Prostate gland (tissue), 2 donors: Measurements from ENCODE around the gene CEACAM3.

Experiments
- CTCF ChIP-seq, 4 experiments: fragments of 200-600 bp in 2 of 4; fragments of 450-650 bp in 2 of 4; sonication (generic) in 2 of 4; IDR thresholded peaks; 1 replicate in 3 of 4; 2 replicates in 1 of 4; pipeline ENCODE4 v1.5.1; 2016 to 2019; ENCODE audit warnings: antibody characterized with exemption in 4 of 4, mild to moderate bottlenecking in 2 of 4, moderate library complexity in 2 of 4
- POLR2A ChIP-seq: fragments of 450-650 bp; IDR thresholded peaks from one replicate; pipeline ENCODE4 v1.6.1; 2016; ENCODE audit warnings: antibody characterized with exemption, mild to moderate bottlenecking
- POLR2AphosphoS5 ChIP-seq: sonication (generic); formaldehyde crosslinking; IDR thresholded peaks from one replicate; pipeline ENCODE4 v1.6.1; 2017; ENCODE audit warnings: antibody characterized with exemption

GRCh38 chr19:41767115-41767514 lies 29.3 kb upstream of the CEACAM3 start:
- TF ChIP-seq CTCF (IDR thresholded peaks at IDR 0.05) (no peak), POLR2A (no peak), POLR2AphosphoS5 (no peak)
